ENCODE data around the gene MSH3. TPM values are rescaled to one million over a fixed set of nuclear protein-coding genes. Genes with fewer than 3 reads are reported as not detected.

The MSH3 gene
- total and polyA plus RNA-seq, 8 donors = 2.3 to 25.5 (median 9.9) TPM

GRCh38 chr5:80764786-80765185 is 110.3 kb downstream of the MSH3 start:
- H3K27me3 ChIP-seq = no peaks in the 10 kb centered on the region
- H3K4me3 ChIP-seq = no peak overlapping the region
- no peak for DNase-seq
- no peak for TF ChIP-seq EP300 (IDR thresholded peaks at IDR 0.05)
- TF ChIP-seq POLR2A (IDR thresholded peaks at IDR 0.05) = no peak
- no peak for TF ChIP-seq CTCF (IDR thresholded peaks at IDR 0.05)
- no peak for TF ChIP-seq POLR2AphosphoS5 (IDR thresholded peaks at IDR 0.05)
- intact Hi-C loops (cut with DNase I; ENCODE audit: low total_unique reads) = no loop called here
- no peaks in the 10 kb centered on the region for H3K4me1 ChIP-seq
- WGBS, 5 donors = 84 to 95% (median 94%) methylated on average over 1 of the region's 1 CpG
- H3K9me3 ChIP-seq = no peaks in the 10 kb centered on the region
- H3K36me3 ChIP-seq = peaks cover 0 to 18% (median 12%) of the 10 kb centered on the region in 4 donors
- H3K27ac ChIP-seq = no peak overlapping the region

GRCh38 chr5:80777347-80778287 is 123.2 kb downstream of the MSH3 start:
- intact Hi-C loops (cut with DNase I; ENCODE audit: low total_unique reads) = no loop called here

GRCh38 chr5:80780024-80780423 is 125.6 kb downstream of the MSH3 start:
- WGBS, 5 donors = 93 to 99% (median 96%) methylated on average over 2 of the region's 2 CpGs
- H3K36me3 ChIP-seq = peaks cover 9 to 56% (median 46%) of the 10 kb centered on the region in 4 donors
- H3K27ac ChIP-seq = no peak overlapping the region
- TF ChIP-seq EP300 (IDR thresholded peaks at IDR 0.05) (no peak), POLR2A (IDR thresholded peaks at IDR 0.05) (no peak), CTCF (IDR thresholded peaks at IDR 0.05) (no peak), POLR2AphosphoS5 (IDR thresholded peaks at IDR 0.05) (no peak)
- no peak overlapping the region for H3K4me3 ChIP-seq
- no peak for DNase-seq
- no peaks in the 10 kb centered on the region for H3K27me3 ChIP-seq
- H3K4me1 ChIP-seq = no peaks in the 10 kb centered on the region
- no peaks in the 10 kb centered on the region for H3K9me3 ChIP-seq
- intact Hi-C loops (cut with DNase I; ENCODE audit: low total_unique reads) = no loop called here

More at GRCh38 chr5:80777347-80778287, 123.2 kb downstream of the MSH3 start:
- TF ChIP-seq POLR2AphosphoS5 (IDR thresholded peaks at IDR 0.05) (no peak), POLR2A (IDR thresholded peaks at IDR 0.05) (no peak), EP300 (IDR thresholded peaks at IDR 0.05) (no peak), CTCF (IDR thresholded peaks at IDR 0.05) (no peak)
- no peaks in the 10 kb centered on the region for H3K4me1 ChIP-seq
- no peaks in the 10 kb centered on the region for H3K27me3 ChIP-seq
- peaks cover 9 to 61% (median 49%) of the 10 kb centered on the region in 4 donors for H3K36me3 ChIP-seq
- DNase-seq = no peak
- no peak overlapping the region for H3K4me3 ChIP-seq
- WGBS, 5 donors = 75 to 90% (median 84%) methylated on average over 4 of the region's 4 CpGs
- no peaks in the 10 kb centered on the region for H3K9me3 ChIP-seq
- H3K27ac ChIP-seq = no peak overlapping the region

- no peaks in the 10 kb centered on the region for H3K27me3 ChIP-seq
- TF ChIP-seq EP300 (IDR thresholded peaks at IDR 0.05) (no peak), POLR2A (IDR thresholded peaks at IDR 0.05) (no peak), POLR2AphosphoS5 (IDR thresholded peaks at IDR 0.05) (no peak), CTCF (IDR thresholded peaks at IDR 0.05) (no peak)
- peaks cover 9 to 54% (median 46%) of the 10 kb centered on the region in 4 donors for H3K36me3 ChIP-seq
- intact Hi-C loops (cut with DNase I; ENCODE audit: low total_unique reads) = no loop called here
- H3K9me3 ChIP-seq = no peaks in the 10 kb centered on the region
- 95 to 100% (median 98%) methylated on average over 8 of the region's 8 CpGs for WGBS, 5 donors
- no peaks in the 10 kb centered on the region for H3K4me1 ChIP-seq
- no peak overlapping the region for H3K27ac ChIP-seq
- H3K4me3 ChIP-seq = no peak overlapping the region
- DNase-seq = no peak
These were observed 126.4 kb downstream of the MSH3 start for GRCh38 chr5:80780761-80781285.

Measured in stomach (tissue), 9 donors.